ENCODE data around the gene NPHP4. TPM values are rescaled to one million over a fixed set of nuclear protein-coding genes. Genes with fewer than 3 reads are reported as not detected.
"Not testable (repeated sequence)": the region's sequence is repeated elsewhere in the genome, so short reads cannot be mapped to it uniquely, and the experiment has no call there.

Gene NPHP4
- polyA plus RNA-seq, 12 donors, result 3.1 to 7.4 (median 3.7) TPM; not detected in 2

- no peak for DNase-seq
These were observed 80.4 kb downstream of the NPHP4 start for GRCh38 chr1:5911871-5912271.

GRCh38 chr1:5911157-5911556, 81.1 kb downstream of the NPHP4 start:
- no peak for DNase-seq

GRCh38 chr1:5910666-5911065, 81.6 kb downstream of the NPHP4 start:
- DNase-seq, result no peak

GRCh38 chr1:5910276-5910620, 82.0 kb downstream of the NPHP4 start:
- no peak for DNase-seq

- DNase-seq, result no peak
These were observed 82.5 kb downstream of the NPHP4 start for GRCh38 chr1:5909576-5910275.

- DNase-seq, result no peak
These were observed 83.5 kb downstream of the NPHP4 start for GRCh38 chr1:5908461-5909375.

GRCh38 chr1:5907966-5908365, 84.3 kb downstream of the NPHP4 start:
- DNase-seq, result no peak

GRCh38 chr1:5907386-5907785, 84.8 kb downstream of the NPHP4 start:
- no peak for DNase-seq

GRCh38 chr1:5906966-5907365, 85.3 kb downstream of the NPHP4 start:
- DNase-seq, result no peak

- no peak for DNase-seq
These were observed 86.1 kb downstream of the NPHP4 start for GRCh38 chr1:5906116-5906515.

- DNase-seq, result no peak
These were observed 86.8 kb downstream of the NPHP4 start for GRCh38 chr1:5905436-5905835.

GRCh38 chr1:5904551-5904950, 87.7 kb downstream of the NPHP4 start:
- no peak for DNase-seq

GRCh38 chr1:5903680-5904079, 88.5 kb downstream of the NPHP4 start:
- no peak for DNase-seq

- DNase-seq, result no peak
These were observed 89.2 kb downstream of the NPHP4 start for GRCh38 chr1:5903031-5903430.

- no peak for DNase-seq
These were observed 90.4 kb downstream of the NPHP4 start for GRCh38 chr1:5901841-5902240.

GRCh38 chr1:5901150-5901549, 91.1 kb downstream of the NPHP4 start:
- no peak for DNase-seq

- DNase-seq, result no peak
These were observed 94.0 kb downstream of the NPHP4 start for GRCh38 chr1:5898266-5898665.

- DNase-seq, result no peak
These were observed 95.2 kb downstream of the NPHP4 start for GRCh38 chr1:5896706-5897660.

GRCh38 chr1:5895446-5896406, 96.5 kb downstream of the NPHP4 start:
- DNase-seq, result no peak

GRCh38 chr1:5893699-5894278, 98.4 kb downstream of the NPHP4 start:
- DNase-seq, result not testable (repeated sequence)

Measured in muscle of arm (tissue), 12 donors.